Measurements from ENCODE around the gene OR10W1. TPM values are rescaled to one million over a fixed set of nuclear protein-coding genes. Genes with fewer than 3 reads are reported as not detected.

The OR10W1 gene
- total and polyA plus RNA-seq, 9 donors, result not detected

GRCh38 chr11:58289266-58289665 is 21.2 kb upstream of the OR10W1 start:
- H3K36me3 ChIP-seq, result no peaks in the 10 kb centered on the region
- H3K4me1 ChIP-seq (ENCODE audit: insufficient read depth), result no peaks in the 10 kb centered on the region
- H3K4me3 ChIP-seq, result no peak overlapping the region
- H3K27me3 ChIP-seq, result no peaks in the 10 kb centered on the region
- 56 to 68% (median 59%) methylated on average over 4 of the region's 4 CpGs for WGBS, 3 donors
- no peak overlapping the region for H3K27ac ChIP-seq
- H3K9me3 ChIP-seq, result no peaks in the 10 kb centered on the region
- TF ChIP-seq POLR2A (IDR thresholded peaks at IDR 0.05), result no peak
- TF ChIP-seq, protein P1, sequence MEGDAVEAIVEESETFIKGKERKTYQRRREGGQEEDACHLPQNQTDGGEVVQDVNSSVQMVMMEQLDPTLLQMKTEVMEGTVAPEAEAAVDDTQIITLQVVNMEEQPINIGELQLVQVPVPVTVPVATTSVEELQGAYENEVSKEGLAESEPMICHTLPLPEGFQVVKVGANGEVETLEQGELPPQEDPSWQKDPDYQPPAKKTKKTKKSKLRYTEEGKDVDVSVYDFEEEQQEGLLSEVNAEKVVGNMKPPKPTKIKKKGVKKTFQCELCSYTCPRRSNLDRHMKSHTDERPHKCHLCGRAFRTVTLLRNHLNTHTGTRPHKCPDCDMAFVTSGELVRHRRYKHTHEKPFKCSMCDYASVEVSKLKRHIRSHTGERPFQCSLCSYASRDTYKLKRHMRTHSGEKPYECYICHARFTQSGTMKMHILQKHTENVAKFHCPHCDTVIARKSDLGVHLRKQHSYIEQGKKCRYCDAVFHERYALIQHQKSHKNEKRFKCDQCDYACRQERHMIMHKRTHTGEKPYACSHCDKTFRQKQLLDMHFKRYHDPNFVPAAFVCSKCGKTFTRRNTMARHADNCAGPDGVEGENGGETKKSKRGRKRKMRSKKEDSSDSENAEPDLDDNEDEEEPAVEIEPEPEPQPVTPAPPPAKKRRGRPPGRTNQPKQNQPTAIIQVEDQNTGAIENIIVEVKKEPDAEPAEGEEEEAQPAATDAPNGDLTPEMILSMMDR (IDR thresholded peaks at IDR 0.05), result no peak
- TF ChIP-seq EP300 (IDR thresholded peaks at IDR 0.05), result no peak
- intact Hi-C loops (cut with DNase I), result loop anchor here in 1 of 4 donors (10.0 kb wide), 1 partner anchor 446 kb away; the partner anchor contains the start of gene GLYAT
- DNase-seq, result no peak

DNA sequence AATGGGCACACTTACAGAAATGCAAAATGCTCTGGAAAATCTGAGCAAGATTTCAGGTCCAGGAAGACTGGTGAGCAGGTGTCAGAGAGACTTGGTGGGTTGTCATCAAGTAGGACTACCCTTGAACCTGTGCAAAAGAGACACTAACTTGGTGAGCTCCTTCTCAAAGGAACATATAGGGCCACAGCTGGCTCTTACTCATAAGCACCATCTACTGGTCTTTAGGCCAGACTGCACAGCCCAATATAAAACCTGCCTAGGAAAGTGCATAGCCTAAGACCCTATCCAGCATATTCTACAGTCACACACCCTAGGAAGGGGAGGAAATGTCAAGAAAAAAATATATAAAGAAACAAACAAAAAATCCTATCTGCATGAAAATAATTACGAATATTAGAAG is 18.2 kb upstream of the OR10W1 start:
- Histone ChIP-seq H3K27me3 (no peaks in the 10 kb centered on the region), H3K4me3 (no peak overlapping the region), H3K4me1 (ENCODE audit: insufficient read depth) (no peaks in the 10 kb centered on the region), H3K27ac (no peak overlapping the region), H3K36me3 (no peaks in the 10 kb centered on the region), H3K9me3 (no peaks in the 10 kb centered on the region)
- no peak for DNase-seq
- TF ChIP-seq POLR2A (IDR thresholded peaks at IDR 0.05), result no peak
- intact Hi-C loops (cut with DNase I), result loop anchor here in 1 of 4 donors (10.0 kb wide), 1 partner anchor 449 kb away; the partner anchor contains the start of gene GLYAT
- WGBS, 3 donors, result 3 to 17% (median 11%) methylated on average over 1 of the region's 1 CpG

DNA sequence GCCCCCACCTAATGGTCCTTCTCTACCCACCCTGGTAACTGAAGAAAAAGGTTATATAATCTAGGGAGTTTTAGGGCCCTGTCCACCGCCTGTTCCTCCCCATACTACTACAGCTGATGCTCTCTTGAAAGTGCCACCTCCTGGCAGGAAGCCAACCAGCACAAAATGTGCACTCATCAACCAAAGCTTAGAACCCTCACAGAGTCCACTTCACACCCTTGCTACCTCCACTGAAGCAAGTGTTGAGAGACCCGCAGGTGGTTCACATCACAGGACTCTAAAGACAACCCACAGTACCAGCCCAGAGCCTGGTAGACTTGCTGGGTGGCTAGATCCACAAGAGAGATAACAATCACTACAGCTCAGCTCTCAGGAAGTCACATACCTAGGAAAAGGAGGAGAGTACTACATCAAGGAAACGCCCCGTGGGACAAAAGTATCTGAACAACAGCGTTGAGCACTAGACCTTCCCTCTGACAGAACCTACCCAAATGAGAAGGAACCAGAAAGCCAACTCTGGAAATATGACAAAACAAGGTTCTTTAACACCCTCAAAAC is 17.5 kb upstream of the OR10W1 start:
- no peak for DNase-seq
- Histone ChIP-seq H3K27ac (no peak overlapping the region), H3K4me1 (ENCODE audit: insufficient read depth) (no peaks in the 10 kb centered on the region), H3K36me3 (no peaks in the 10 kb centered on the region), H3K4me3 (no peak overlapping the region), H3K27me3 (no peaks in the 10 kb centered on the region), H3K9me3 (no peaks in the 10 kb centered on the region)
- 65 to 76% (median 67%) methylated on average over 5 of the region's 5 CpGs for WGBS, 3 donors
- intact Hi-C loops (cut with DNase I), result loop anchor here in 1 of 4 donors (10.0 kb wide), 1 partner anchor 449 kb away; the partner anchor contains the start of gene GLYAT
- TF ChIP-seq POLR2A (IDR thresholded peaks at IDR 0.05) (no peak), EP300 (IDR thresholded peaks at IDR 0.05) (no peak)
- TF ChIP-seq, protein P1 (IDR thresholded peaks at IDR 0.05), result no peak

DNA sequence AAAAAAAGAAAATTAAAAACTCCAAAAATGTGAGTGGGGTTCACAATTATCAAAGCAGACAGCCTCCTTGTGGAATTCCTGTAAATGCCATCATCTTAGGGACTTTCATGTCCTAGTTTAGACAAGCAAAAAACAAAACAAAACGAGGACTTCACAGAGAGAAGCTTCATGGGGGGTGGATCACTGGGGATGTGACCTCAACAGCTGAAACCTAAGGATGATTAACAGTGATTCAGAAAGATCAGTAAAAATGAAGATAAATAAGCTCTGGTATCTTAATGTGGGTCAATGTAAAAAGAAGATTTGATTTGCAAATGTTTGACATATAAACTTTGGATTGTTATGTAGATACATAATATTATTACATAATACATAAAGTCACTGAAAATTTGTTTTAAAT is 8.1 kb upstream of the OR10W1 start:
- Histone ChIP-seq H3K36me3 (no peaks in the 10 kb centered on the region), H3K27ac (no peak overlapping the region), H3K9me3 (no peaks in the 10 kb centered on the region), H3K27me3 (no peaks in the 10 kb centered on the region), H3K4me1 (ENCODE audit: insufficient read depth) (no peaks in the 10 kb centered on the region), H3K4me3 (no peak overlapping the region)
- TF ChIP-seq POLR2A (IDR thresholded peaks at IDR 0.05), result no peak
- TF ChIP-seq, protein P1 (IDR thresholded peaks at IDR 0.05), result no peak
- TF ChIP-seq EP300 (IDR thresholded peaks at IDR 0.05), result no peak
- WGBS, 3 donors, result 21 to 42% (median 29%) methylated on average over 1 of the region's 1 CpG
- DNase-seq, result no peak
- intact Hi-C loops (cut with DNase I), result no loop called here

GRCh38 chr11:58275002-58275401 is 6.9 kb upstream of the OR10W1 start:
- no peak for DNase-seq
- WGBS, 3 donors, result 47 to 61% (median 56%) methylated on average over 2 of the region's 2 CpGs
- Histone ChIP-seq H3K4me1 (ENCODE audit: insufficient read depth) (no peaks in the 10 kb centered on the region), H3K36me3 (no peaks in the 10 kb centered on the region), H3K27me3 (no peaks in the 10 kb centered on the region), H3K9me3 (no peaks in the 10 kb centered on the region), H3K27ac (no peak overlapping the region), H3K4me3 (no peak overlapping the region)
- TF ChIP-seq, protein P1 (IDR thresholded peaks at IDR 0.05), result no peak
- TF ChIP-seq EP300 (IDR thresholded peaks at IDR 0.05), result no peak
- no peak for TF ChIP-seq POLR2A (IDR thresholded peaks at IDR 0.05)
- intact Hi-C loops (cut with DNase I), result no loop called here

Measured in ovary (tissue), 9 donors.